ENCODE results near the gene CNPY1.

GRCh38 chr7:155589001-155589980 is 42.9 kb upstream of the CNPY1 start:
- TF ChIP-seq CTCF (conservative IDR thresholded peaks at IDR 0.05) (no peak), EZH2 (IDR thresholded peaks at IDR 0.05; ENCODE audit: low read depth) (no peak)
